OCI-LY3 (cell line): ENCODE data around the gene YPEL1.

ENCODE experiments used
- CTCF ChIP-seq: fragments of 200-600, 300-600 bp; sonication (generic); IDR thresholded peaks from 2 replicates; pipeline ENCODE4 v1.5.1; 2014; ENCODE audit warnings: antibody characterized with exemption, low read length, low read depth
- EZH2phosphoT487 ChIP-seq: fragments of 200-600 bp; shearing (Covaris generic); IDR thresholded peaks from 2 replicates; pipeline ENCODE4 v1.6.1; 2018; ENCODE audit warnings: antibody characterized with exemption, mixed run types, low read depth

GRCh38 chr22:21728270-21728669 is 7.3 kb downstream of the YPEL1 start:
- TF ChIP-seq CTCF, result no peak
- TF ChIP-seq EZH2phosphoT487, result no peak
